Posterior cingulate gyrus (tissue), 11 donors: ENCODE results near the gene MPZL3.
"Not testable (repeated sequence)": the region's sequence is repeated elsewhere in the genome, so short reads cannot be mapped to it uniquely, and the experiment has no call there.

Source experiments
- DNase-seq, 10 donors: peaks; one replicate each; pipeline versions ENCODE4 v3.0.0 to v3.0.0-alpha.2; 2020 to 2021; ENCODE audit warnings: mixed read lengths in 3 of 10
- intact Hi-C: fragments of 100-400 bp; cut with DNase I; formaldehyde crosslinking; loops from one replicate; pipeline ENCODE4 v1.15.1; 2023

The MPZL3 gene

GRCh38 chr11:118193910-118194566 lies 58.1 kb downstream of the MPZL3 start:
- DNase-seq: peak in 1 of 10 donors; percentile 55
- intact Hi-C loops: loop anchor here (2.0 kb wide), 1 partner anchor 13 kb away; no protein-coding TSS in a partner anchor

GRCh38 chr11:118192817-118193216 lies 59.3 kb downstream of the MPZL3 start:
- DNase-seq, intact Hi-C loops: not testable (repeated sequence)

DNA sequence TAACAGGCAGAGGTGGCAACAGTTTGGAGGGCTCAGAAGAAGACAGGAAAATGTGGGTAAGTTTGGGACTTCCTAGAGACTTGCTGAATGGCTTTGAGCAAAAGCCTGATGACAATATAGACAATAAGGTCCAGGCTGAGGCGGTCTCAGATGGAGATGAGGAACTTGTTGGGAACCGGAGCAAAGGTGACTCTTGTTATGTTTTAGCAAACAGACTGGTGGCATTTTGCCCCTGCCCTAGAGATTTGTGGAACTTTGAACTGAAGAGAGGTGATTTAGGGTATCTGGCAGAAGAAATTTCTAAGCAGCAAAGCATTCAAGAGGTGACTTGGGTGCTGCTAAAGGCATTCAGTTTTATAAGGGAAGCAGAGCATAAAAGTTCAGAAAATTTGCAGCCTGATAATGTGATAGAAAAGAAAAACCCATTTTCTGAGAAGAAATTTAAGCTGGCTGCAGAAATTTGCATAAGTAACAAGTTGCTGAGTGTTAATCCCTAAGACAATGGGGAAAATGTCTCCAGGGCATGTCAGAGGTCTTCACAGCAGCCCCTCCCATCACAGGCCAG lies 61.1 kb downstream of the MPZL3 start:
- DNase-seq, intact Hi-C loops: not testable (repeated sequence)

DNA sequence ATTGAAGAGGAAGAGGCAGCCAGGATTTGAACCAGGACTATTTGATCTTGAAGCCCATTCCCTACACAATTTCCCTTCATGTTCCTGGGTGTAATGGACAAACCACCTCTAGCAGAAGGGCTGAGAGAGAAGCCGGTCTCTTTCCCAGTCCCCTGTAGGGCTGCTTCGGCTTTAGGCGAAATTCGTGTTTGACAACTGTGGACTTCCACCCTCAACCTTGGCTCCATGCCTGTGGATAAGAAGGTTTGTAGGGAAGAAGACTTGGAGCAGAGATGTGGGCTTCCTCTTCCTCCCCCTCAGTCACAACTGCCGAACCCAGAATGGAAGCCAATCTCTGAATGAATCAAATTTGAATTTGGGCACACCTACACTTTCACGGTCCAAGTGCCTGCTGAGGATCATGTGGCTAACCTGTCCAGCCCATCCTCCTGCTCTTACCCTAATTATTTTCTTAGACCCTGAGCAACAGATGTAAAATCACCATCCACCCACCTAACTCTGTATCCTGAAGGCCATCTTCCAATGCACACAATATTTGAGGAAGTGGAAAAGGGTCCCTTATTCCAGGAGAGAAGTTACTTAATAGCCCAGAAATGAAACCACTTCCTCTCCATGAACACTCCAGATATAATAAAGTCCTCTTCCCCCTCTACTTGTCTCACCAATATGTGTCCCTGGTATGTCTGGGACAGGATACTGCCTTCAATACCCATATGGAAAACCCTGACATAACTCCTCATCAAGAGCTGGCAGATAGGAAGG lies 65.6 kb downstream of the MPZL3 start:
- intact Hi-C loops: no loop called here
- peak in 1 of 10 donors; percentile 31 for DNase-seq

- intact Hi-C loops: no loop called here
Measured at GRCh38 chr11:118184784-118185579, 67.2 kb downstream of the MPZL3 start.

DNA sequence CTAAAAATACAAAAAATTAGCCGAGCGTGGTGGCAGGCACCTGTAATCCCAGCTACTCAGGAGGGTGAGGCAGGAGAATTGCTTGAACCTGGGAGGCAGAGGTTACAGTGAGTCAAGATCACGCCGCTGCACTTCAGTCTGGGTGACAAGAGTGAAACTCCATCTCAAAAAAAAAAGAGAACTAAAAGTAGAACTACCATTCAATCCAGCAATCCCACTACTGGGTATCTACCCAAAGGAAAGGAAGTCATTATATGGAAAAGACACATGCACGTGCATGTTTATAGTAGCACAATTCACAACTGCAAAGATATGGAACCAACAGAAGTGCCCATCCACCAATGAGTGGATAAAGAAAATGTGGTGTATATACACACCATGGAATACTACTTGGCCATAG lies 68.5 kb downstream of the MPZL3 start:
- DNase-seq, intact Hi-C loops: not testable (repeated sequence)

More at GRCh38 chr11:118184784-118185579, 67.2 kb downstream of the MPZL3 start:
- DNase-seq: peak in 1 of 10 donors; percentile 43

GRCh38 chr11:118180300-118180703 lies 71.9 kb downstream of the MPZL3 start:
- intact Hi-C loops: loop anchor here (2.0 kb wide), 1 partner anchor 14 kb away; no protein-coding TSS in a partner anchor
- DNase-seq: peak; percentile 83 to 99 (median 90)

- intact Hi-C loops: no loop called here
- DNase-seq: peak in 1 of 10 donors; percentile 20
Measured at GRCh38 chr11:118176778-118177134, 75.4 kb downstream of the MPZL3 start.
